Activated CD8-positive, alpha-beta T cell treated with anti-CD3 and anti-CD28 coated beads for 36 hours (primary cell): ENCODE data around the gene HS3ST2. TPM values are rescaled to one million over a fixed set of nuclear protein-coding genes. Genes with fewer than 3 reads are reported as not detected.

ENCODE experiments used
- ATAC-seq: fragments of 200-7000 bp; cut with Tn5 transposase; one replicate; pipeline ENCODE4 v1.10.0; 2021; ENCODE audit warnings: mild to moderate bottlenecking, moderate library complexity
- CTCF ChIA-PET: fragments of 350-600 bp; sonication (Branson Sonifier 250); formaldehyde crosslinking; loops from one replicate; lab custom pipeline; 2021; ENCODE audit warnings: antibody characterized with exemption; lab: Charles Lee
- POLR2A ChIA-PET: fragments of 350-600 bp; sonication (Branson Sonifier 250); formaldehyde crosslinking; loops from one replicate; lab custom pipeline; 2021; ENCODE audit warnings: antibody characterized with exemption; lab: Charles Lee
- DNase-seq: peaks from one replicate; pipeline ENCODE4 v3.0.0-alpha.2; 2020
- H3K27ac Mint-ChIP-seq: one replicate; pipeline ENCODE4 v1.8.0; 2021; ENCODE audit warnings: mild to moderate bottlenecking, mixed read lengths
- H3K27me3 Mint-ChIP-seq: one replicate; pipeline ENCODE4 v1.8.0; 2021; ENCODE audit warnings: mixed read lengths
- H3K36me3 Mint-ChIP-seq: one replicate; pipeline ENCODE4 v1.8.0; 2021; ENCODE audit warnings: low read depth, mixed read lengths
- H3K4me1 Mint-ChIP-seq: one replicate; pipeline ENCODE4 v1.8.0; 2021; ENCODE audit warnings: low read depth, mixed read lengths
- H3K4me3 Mint-ChIP-seq: one replicate; pipeline ENCODE4 v1.8.0; 2021; ENCODE audit warnings: mild to moderate bottlenecking, moderate library complexity, mixed read lengths
- H3K9me3 Mint-ChIP-seq: one replicate; pipeline ENCODE4 v1.8.0; 2021; ENCODE audit warnings: mixed read lengths
- intact Hi-C: fragments of 100-400 bp; cut with micrococcal nuclease; formaldehyde crosslinking; loops from one replicate; pipeline ENCODE4 v1.10.0; 2022
- total RNA-seq, 2 experiments: library from RNA; stranded (reverse); gene quantifications; one replicate each; pipeline ENCODE4 v1.2.3, GENCODE V29; 2021
- TF ChIP-seq, protein P1 (sequence below): fragments of 200-600 bp; IDR thresholded peaks from one replicate; pipeline ENCODE4 v1.8.0; 2022; ENCODE audit warnings: antibody characterized with exemption, mild to moderate bottlenecking

The HS3ST2 gene
- total RNA-seq, result not detected

DNA sequence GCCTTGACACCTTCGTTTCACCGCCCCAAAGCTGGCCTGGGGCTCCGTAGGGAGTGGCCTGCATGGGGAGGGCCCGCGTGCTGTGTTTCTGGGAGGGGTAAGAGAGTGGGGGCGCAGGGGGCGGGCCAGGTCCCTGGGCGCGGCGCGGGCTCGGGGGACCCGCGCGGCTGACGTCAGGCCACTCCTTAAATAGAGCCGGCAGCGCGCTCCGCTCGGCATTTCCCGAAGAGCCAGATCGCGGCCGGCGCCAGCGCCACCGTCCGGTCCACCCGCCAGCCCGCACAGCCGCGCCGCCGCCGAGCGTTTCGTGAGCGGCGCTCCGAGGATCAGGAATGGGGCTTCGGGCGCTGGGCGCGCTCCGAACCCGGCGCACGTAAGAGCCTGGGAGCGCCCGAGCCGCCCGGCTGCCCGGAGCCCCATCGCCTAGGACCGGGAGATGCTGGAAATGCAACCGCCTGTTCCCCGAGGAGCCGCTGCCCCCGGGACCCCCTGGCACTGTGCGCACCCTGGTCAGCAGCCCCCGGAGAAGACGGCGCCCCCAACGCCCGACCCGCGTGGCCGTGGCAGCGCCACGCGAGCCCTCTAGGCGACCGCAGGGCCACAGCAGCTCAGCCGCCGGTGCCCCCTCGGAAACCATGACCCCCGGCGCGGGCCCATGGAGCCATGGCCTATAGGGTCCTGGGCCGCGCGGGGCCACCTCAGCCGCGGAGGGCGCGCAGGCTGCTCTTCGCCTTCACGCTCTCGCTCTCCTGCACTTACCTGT is at the start of gene HS3ST2:
HS3ST2 (plus strand) TSS at position 215 of the 763 bp plus-strand sequence; CDS start at position 664, 449 bp downstream.
- POLR2A ChIA-PET, result no interaction called here
- TF ChIP-seq, protein P1, sequence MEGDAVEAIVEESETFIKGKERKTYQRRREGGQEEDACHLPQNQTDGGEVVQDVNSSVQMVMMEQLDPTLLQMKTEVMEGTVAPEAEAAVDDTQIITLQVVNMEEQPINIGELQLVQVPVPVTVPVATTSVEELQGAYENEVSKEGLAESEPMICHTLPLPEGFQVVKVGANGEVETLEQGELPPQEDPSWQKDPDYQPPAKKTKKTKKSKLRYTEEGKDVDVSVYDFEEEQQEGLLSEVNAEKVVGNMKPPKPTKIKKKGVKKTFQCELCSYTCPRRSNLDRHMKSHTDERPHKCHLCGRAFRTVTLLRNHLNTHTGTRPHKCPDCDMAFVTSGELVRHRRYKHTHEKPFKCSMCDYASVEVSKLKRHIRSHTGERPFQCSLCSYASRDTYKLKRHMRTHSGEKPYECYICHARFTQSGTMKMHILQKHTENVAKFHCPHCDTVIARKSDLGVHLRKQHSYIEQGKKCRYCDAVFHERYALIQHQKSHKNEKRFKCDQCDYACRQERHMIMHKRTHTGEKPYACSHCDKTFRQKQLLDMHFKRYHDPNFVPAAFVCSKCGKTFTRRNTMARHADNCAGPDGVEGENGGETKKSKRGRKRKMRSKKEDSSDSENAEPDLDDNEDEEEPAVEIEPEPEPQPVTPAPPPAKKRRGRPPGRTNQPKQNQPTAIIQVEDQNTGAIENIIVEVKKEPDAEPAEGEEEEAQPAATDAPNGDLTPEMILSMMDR, result no peak
- CTCF ChIA-PET, result no interaction called here
- peaks cover 3% of the 10 kb centered on the region for H3K4me1 Mint-ChIP-seq
- H3K4me3 Mint-ChIP-seq, result no peak within 1 kb of the TSS
- H3K27me3 Mint-ChIP-seq, result peaks cover 39% of the 10 kb centered on the region
- DNase-seq, result peak; percentile 3
- no peak within 1 kb of the TSS for H3K27ac Mint-ChIP-seq
- no peaks in the 10 kb centered on the region for H3K9me3 Mint-ChIP-seq
- intact Hi-C loops, result no loop called here
- no peaks in the 10 kb centered on the region for H3K36me3 Mint-ChIP-seq
- no peak for ATAC-seq

- POLR2A ChIA-PET, result no interaction called here
- CTCF ChIA-PET, result interaction anchor here (0.6 to 1.3 kb wide), 3 partner anchors 11 to 149 kb away, joined by 3 read pairs; no protein-coding TSS in a partner anchor
- no peaks in the 10 kb centered on the region for H3K4me1 Mint-ChIP-seq
- intact Hi-C loops, result no loop called here
- H3K27ac Mint-ChIP-seq, result no peak overlapping the region
- ATAC-seq, result no peak
- peaks cover 8% of the 10 kb centered on the region for H3K27me3 Mint-ChIP-seq
- TF ChIP-seq, protein P1, result no peak
- no peaks in the 10 kb centered on the region for H3K9me3 Mint-ChIP-seq
- H3K4me3 Mint-ChIP-seq, result no peak overlapping the region
- no peaks in the 10 kb centered on the region for H3K36me3 Mint-ChIP-seq
- DNase-seq, result no peak
Observed at GRCh38 chr16:22764662-22765327, 49.2 kb upstream of the HS3ST2 start.

DNA sequence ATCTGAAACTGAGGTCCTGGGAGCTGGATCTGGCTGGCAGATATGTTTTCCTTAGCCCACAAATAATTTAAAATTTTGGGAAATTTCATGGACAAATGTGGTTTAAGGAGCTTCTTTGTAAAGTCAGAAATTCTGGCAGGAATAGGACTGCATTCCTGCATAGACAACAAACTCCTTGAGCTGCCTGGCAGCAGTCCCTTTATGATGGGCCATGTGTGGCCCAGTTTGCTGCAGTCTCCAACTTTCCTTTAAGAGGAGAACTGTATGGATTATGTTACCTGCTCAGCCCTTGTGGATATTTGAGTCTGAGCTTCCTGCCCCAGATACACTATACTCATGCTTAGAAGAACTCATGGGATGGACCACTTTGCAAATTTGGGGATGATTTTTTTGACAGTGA is 48.5 kb upstream of the HS3ST2 start:
- intact Hi-C loops, result no loop called here
- no peak for ATAC-seq
- H3K36me3 Mint-ChIP-seq, result no peaks in the 10 kb centered on the region
- H3K4me3 Mint-ChIP-seq, result no peak overlapping the region
- no peaks in the 10 kb centered on the region for H3K9me3 Mint-ChIP-seq
- TF ChIP-seq, protein P1, result no peak
- CTCF ChIA-PET, result interaction anchor here (1.2 to 1.3 kb wide), 2 partner anchors 12 to 13 kb away, joined by 3 read pairs; no protein-coding TSS in a partner anchor
- peaks cover 11% of the 10 kb centered on the region for H3K27me3 Mint-ChIP-seq
- POLR2A ChIA-PET, result no interaction called here
- H3K4me1 Mint-ChIP-seq, result no peaks in the 10 kb centered on the region
- no peak overlapping the region for H3K27ac Mint-ChIP-seq
- no peak for DNase-seq

GRCh38 chr16:22770866-22771265 is 43.1 kb upstream of the HS3ST2 start:
- no peak overlapping the region for H3K4me3 Mint-ChIP-seq
- H3K27me3 Mint-ChIP-seq, result peaks cover 22% of the 10 kb centered on the region
- no peaks in the 10 kb centered on the region for H3K36me3 Mint-ChIP-seq
- H3K4me1 Mint-ChIP-seq, result no peaks in the 10 kb centered on the region
- ChIA-PET POLR2A (no interaction called here), CTCF (no interaction called here)
- no peaks in the 10 kb centered on the region for H3K9me3 Mint-ChIP-seq
- DNase-seq (no peak), ATAC-seq (no peak)
- no peak overlapping the region for H3K27ac Mint-ChIP-seq
- TF ChIP-seq, protein P1, result no peak
- intact Hi-C loops, result no loop called here

DNA sequence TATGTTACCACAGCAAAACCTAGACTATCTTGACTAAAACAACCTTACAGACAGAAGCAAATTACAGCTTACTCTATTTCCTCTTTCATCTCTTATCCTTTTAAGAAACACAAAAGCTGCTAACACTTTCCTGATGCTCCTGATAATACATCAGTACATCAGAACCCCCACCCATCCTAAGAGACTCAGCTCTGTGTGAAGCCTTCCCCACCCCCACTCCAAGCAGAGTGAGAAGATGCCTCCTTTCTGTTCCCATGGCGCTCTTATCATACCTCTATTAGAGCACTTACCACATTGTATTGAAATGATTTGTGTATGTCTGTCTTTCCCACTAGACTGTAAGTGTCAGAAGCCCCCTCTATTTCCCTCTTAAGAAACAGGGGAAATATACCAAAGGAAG is 42.4 kb upstream of the HS3ST2 start:
- no peak overlapping the region for H3K27ac Mint-ChIP-seq
- CTCF ChIA-PET, result no interaction called here
- no peaks in the 10 kb centered on the region for H3K36me3 Mint-ChIP-seq
- peaks cover 22% of the 10 kb centered on the region for H3K27me3 Mint-ChIP-seq
- H3K9me3 Mint-ChIP-seq, result no peaks in the 10 kb centered on the region
- ATAC-seq (no peak), DNase-seq (no peak)
- TF ChIP-seq, protein P1, result no peak
- intact Hi-C loops, result no loop called here
- POLR2A ChIA-PET, result no interaction called here
- no peak overlapping the region for H3K4me3 Mint-ChIP-seq
- no peaks in the 10 kb centered on the region for H3K4me1 Mint-ChIP-seq
